ENCODE measurements around the gene RAB4A. TPM values are rescaled to one million over a fixed set of nuclear protein-coding genes. Genes with fewer than 3 reads are reported as not detected.

Gene RAB4A
- total and polyA plus RNA-seq, 2 of the 13 experiments (the other 11 are each of a cell fraction or from before 2014, with no cell fraction given): 56.0 to 80.1 TPM

DNA sequence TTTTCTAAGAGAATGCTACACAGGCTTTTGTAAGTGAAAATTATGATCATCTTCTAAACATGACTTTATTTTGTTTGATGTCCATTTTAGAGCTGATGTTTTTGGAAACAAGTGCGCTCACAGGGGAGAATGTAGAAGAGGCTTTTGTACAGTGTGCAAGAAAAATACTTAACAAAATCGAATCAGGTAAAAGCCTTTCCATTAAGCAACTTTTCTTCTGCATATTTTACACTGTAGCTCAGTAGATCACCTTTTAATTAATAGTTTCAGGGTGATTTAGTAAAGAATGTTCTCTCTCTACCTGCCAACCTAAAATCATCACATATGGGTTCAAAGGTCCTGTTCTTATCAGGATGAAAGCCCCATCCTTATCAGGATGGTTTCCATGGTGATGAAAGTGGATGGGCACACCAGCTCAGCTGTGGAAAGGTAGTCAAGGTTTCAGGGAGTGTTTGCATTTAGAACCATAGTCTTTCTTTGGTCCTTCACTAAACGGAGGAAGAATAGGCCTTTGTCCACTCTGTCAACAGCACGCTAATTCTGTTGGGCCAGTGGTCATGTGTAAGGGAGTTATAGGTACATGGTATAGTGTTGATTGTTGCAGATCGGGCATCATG is 28.1 kb downstream of the RAB4A start (continued):
- TF ChIP-seq, protein P1, sequence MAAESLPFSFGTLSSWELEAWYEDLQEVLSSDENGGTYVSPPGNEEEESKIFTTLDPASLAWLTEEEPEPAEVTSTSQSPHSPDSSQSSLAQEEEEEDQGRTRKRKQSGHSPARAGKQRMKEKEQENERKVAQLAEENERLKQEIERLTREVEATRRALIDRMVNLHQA (CRISPR knock-in tag; IDR thresholded peaks at IDR 0.05): no peak
- TF ChIP-seq ZBTB21 (CRISPR knock-in tag; IDR thresholded peaks at IDR 0.05) (no peak), ELF4 (CRISPR knock-in tag; IDR thresholded peaks at IDR 0.05; ENCODE audit: borderline replicate concordance) (no peak), SNRNP70 (IDR thresholded peaks at IDR 0.05; ENCODE audit: low read depth, low read length) (no peak), NFATC3 (CRISPR knock-in tag; IDR thresholded peaks at IDR 0.05) (no peak), ZFP1 (CRISPR knock-in tag; IDR thresholded peaks at IDR 0.05) (peak; percentile 70; the same call in 1 of the 2 replicates), ZNF891 (CRISPR knock-in tag; IDR thresholded peaks at IDR 0.05) (no peak), FIP1L1 (IDR thresholded peaks at IDR 0.05; ENCODE audit: borderline replicate concordance, insufficient read depth, low read depth, low read length) (no peak), HCFC1 (IDR thresholded peaks at IDR 0.05; ENCODE audit: low read depth, low read length) (no peak), DR1 (CRISPR knock-in tag; IDR thresholded peaks at IDR 0.05) (no peak), SMARCE1 (IDR thresholded peaks at IDR 0.05; ENCODE audit: borderline replicate concordance) (no peak), ZSCAN9 (CRISPR knock-in tag; IDR thresholded peaks at IDR 0.05; ENCODE audit: borderline replicate concordance) (peak; percentile 20; the same call in 1 of the 2 replicates), RELA (CRISPR knock-in tag; IDR thresholded peaks at IDR 0.05) (no peak), ZNF501 (CRISPR knock-in tag; IDR thresholded peaks at IDR 0.05) (no peak), FOXM1 (CRISPR knock-in tag; IDR thresholded peaks at IDR 0.05) (no peak)
- TF ChIP-seq, protein P2, sequence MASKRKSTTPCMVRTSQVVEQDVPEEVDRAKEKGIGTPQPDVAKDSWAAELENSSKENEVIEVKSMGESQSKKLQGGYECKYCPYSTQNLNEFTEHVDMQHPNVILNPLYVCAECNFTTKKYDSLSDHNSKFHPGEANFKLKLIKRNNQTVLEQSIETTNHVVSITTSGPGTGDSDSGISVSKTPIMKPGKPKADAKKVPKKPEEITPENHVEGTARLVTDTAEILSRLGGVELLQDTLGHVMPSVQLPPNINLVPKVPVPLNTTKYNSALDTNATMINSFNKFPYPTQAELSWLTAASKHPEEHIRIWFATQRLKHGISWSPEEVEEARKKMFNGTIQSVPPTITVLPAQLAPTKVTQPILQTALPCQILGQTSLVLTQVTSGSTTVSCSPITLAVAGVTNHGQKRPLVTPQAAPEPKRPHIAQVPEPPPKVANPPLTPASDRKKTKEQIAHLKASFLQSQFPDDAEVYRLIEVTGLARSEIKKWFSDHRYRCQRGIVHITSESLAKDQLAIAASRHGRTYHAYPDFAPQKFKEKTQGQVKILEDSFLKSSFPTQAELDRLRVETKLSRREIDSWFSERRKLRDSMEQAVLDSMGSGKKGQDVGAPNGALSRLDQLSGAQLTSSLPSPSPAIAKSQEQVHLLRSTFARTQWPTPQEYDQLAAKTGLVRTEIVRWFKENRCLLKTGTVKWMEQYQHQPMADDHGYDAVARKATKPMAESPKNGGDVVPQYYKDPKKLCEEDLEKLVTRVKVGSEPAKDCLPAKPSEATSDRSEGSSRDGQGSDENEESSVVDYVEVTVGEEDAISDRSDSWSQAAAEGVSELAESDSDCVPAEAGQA (IDR thresholded peaks at IDR 0.05; ENCODE audit: low read depth): no peak
- TF ChIP-seq, protein P2 (CRISPR knock-in tag; IDR thresholded peaks at IDR 0.05; ENCODE audit: borderline replicate concordance): no peak
- TF ChIP-seq, protein P3, sequence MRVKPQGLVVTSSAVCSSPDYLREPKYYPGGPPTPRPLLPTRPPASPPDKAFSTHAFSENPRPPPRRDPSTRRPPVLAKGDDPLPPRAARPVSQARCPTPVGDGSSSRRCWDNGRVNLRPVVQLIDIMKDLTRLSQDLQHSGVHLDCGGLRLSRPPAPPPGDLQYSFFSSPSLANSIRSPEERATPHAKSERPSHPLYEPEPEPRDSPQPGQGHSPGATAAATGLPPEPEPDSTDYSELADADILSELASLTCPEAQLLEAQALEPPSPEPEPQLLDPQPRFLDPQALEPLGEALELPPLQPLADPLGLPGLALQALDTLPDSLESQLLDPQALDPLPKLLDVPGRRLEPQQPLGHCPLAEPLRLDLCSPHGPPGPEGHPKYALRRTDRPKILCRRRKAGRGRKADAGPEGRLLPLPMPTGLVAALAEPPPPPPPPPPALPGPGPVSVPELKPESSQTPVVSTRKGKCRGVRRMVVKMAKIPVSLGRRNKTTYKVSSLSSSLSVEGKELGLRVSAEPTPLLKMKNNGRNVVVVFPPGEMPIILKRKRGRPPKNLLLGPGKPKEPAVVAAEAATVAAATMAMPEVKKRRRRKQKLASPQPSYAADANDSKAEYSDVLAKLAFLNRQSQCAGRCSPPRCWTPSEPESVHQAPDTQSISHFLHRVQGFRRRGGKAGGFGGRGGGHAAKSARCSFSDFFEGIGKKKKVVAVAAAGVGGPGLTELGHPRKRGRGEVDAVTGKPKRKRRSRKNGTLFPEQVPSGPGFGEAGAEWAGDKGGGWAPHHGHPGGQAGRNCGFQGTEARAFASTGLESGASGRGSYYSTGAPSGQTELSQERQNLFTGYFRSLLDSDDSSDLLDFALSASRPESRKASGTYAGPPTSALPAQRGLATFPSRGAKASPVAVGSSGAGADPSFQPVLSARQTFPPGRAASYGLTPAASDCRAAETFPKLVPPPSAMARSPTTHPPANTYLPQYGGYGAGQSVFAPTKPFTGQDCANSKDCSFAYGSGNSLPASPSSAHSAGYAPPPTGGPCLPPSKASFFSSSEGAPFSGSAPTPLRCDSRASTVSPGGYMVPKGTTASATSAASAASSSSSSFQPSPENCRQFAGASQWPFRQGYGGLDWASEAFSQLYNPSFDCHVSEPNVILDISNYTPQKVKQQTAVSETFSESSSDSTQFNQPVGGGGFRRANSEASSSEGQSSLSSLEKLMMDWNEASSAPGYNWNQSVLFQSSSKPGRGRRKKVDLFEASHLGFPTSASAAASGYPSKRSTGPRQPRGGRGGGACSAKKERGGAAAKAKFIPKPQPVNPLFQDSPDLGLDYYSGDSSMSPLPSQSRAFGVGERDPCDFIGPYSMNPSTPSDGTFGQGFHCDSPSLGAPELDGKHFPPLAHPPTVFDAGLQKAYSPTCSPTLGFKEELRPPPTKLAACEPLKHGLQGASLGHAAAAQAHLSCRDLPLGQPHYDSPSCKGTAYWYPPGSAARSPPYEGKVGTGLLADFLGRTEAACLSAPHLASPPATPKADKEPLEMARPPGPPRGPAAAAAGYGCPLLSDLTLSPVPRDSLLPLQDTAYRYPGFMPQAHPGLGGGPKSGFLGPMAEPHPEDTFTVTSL (CRISPR knock-in tag; IDR thresholded peaks at IDR 0.05; ENCODE audit: borderline replicate concordance): no peak; the same call in 1 of the 2 replicates
- TF ChIP-seq, protein P4, sequence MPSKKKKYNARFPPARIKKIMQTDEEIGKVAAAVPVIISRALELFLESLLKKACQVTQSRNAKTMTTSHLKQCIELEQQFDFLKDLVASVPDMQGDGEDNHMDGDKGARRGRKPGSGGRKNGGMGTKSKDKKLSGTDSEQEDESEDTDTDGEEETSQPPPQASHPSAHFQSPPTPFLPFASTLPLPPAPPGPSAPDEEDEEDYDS (CRISPR knock-in tag; IDR thresholded peaks at IDR 0.05): peak; percentile 21; the same call in 1 of the 2 replicates

Data from HepG2 (cell line).